Endothelial cell of umbilical vein (primary cell): Measurements from ENCODE around the gene EQTN. TPM values are rescaled to one million over a fixed set of nuclear protein-coding genes. Genes with fewer than 3 reads are reported as not detected.

ENCODE experiments used
- Bru-seq: library from RNA; stranded (reverse); fragments of 400-500 nt; gene quantifications from one replicate; lab custom pipeline; 2021; lab: Mats Ljungman, UMichigan
- BruChase-seq, 2 experiments: library from RNA; stranded (reverse); fragments of 400-500 nt; gene quantifications; one replicate each; lab custom pipeline; 2021; lab: Mats Ljungman, UMichigan
- BruUV-seq: library from RNA; stranded (reverse); fragments of 400-500 nt; replicated peaks from 2 replicates; lab custom pipeline; 2021; lab: Mats Ljungman, UMichigan
- CTCF ChIA-PET: fragments of 300-600, 350-600 bp; sonication (Branson Sonifier 250); formaldehyde crosslinking; loops from one replicate; lab custom pipeline; 2021; ENCODE audit warnings: antibody characterized with exemption, inconsistent platforms; lab: Charles Lee
- POLR2A ChIA-PET: fragments of 300-600, 350-600 bp; sonication (Branson Sonifier 250); formaldehyde crosslinking; loops from one replicate; lab custom pipeline; 2021; ENCODE audit warnings: antibody characterized with exemption, inconsistent platforms; lab: Charles Lee
- DNase-seq: peaks from one replicate; pipeline ENCODE4 v3.0.0-alpha.2; 2011; ENCODE audit warnings: low read depth, low spot score
- FAIRE-seq: peaks from 2 replicates; lab custom pipeline; 2011; peaks lifted over from hg19 to GRCh38; lab: Jason Lieb, UNC
- H2AFZ ChIP-seq: 2 replicates; pipeline ENCODE4 v1.6.0; 2012; ENCODE audit warnings: low read depth, low read length, control low read depth, inconsistent platforms
- H3K27ac ChIP-seq: 2 replicates; pipeline ENCODE4 v1.5.1; 2011; ENCODE audit warnings: low read depth, mild to moderate bottlenecking, control low read depth, low read length, moderate library complexity; ENCODE audit not compliant: insufficient read depth
- H3K27me3 ChIP-seq, 2 experiments: 2 replicates each; pipeline versions ENCODE4 v1.6.0 to v1.6.1; 2011; ENCODE audit warnings: low read length in 2 of 2, mixed read lengths in 1 of 2; ENCODE audit not compliant: control insufficient read depth in 2 of 2, insufficient read depth in 2 of 2
- H3K36me3 ChIP-seq, 2 experiments: 2 replicates in 1 of 2; 3 replicates in 1 of 2; pipeline ENCODE4 v1.5.1; 2011; ENCODE audit warnings: low read length in 2 of 2, mild to moderate bottlenecking in 1 of 2, moderate library complexity in 1 of 2; ENCODE audit not compliant: control insufficient read depth in 2 of 2, insufficient read depth in 2 of 2; ENCODE audit errors: extremely low read depth in 1 of 2
- H3K4me1 ChIP-seq: 3 replicates; pipeline ENCODE4 v1.5.1; 2011; ENCODE audit warnings: mild to moderate bottlenecking, low read length; ENCODE audit not compliant: control insufficient read depth, insufficient read depth; ENCODE audit errors: extremely low read depth
- H3K4me2 ChIP-seq: 2 replicates; pipeline ENCODE4 v1.6.1; 2011; ENCODE audit warnings: low read length, control low read depth, mixed read lengths; ENCODE audit not compliant: insufficient read depth
- H3K4me3 ChIP-seq, 3 experiments: fragments of 200-600 bp in 1 of 3; sonication (generic), shearing (Covaris generic) in 1 of 3; replicated peaks in 1 of 3; 2 replicates each; pipeline ENCODE4 v1.5.1; 2011 to 2016; ENCODE audit warnings: control low read depth in 3 of 3, low read length in 3 of 3, mild to moderate bottlenecking in 2 of 3, inconsistent platforms in 1 of 3, low read depth in 1 of 3, moderate library complexity in 1 of 3; ENCODE audit not compliant: insufficient read depth in 1 of 3
- H3K79me2 ChIP-seq: 2 replicates; pipeline ENCODE4 v1.6.0; 2012; ENCODE audit warnings: low read length, inconsistent platforms; ENCODE audit not compliant: control insufficient read depth, insufficient read depth
- H3K9ac ChIP-seq: replicated peaks from 2 replicates; pipeline ENCODE3; 2011; ENCODE audit warnings: low read length, control low read depth; ENCODE audit not compliant: insufficient read depth; ENCODE audit errors: extremely low read depth
- H3K9me1 ChIP-seq: replicated peaks from 3 replicates; pipeline ENCODE4 v1.6.0; 2011; ENCODE audit warnings: mild to moderate bottlenecking, low read length; ENCODE audit not compliant: control insufficient read depth, insufficient read depth; ENCODE audit errors: extremely low read depth
- H3K9me3 ChIP-seq: replicated peaks from 2 replicates; pipeline ENCODE4 v1.5.1; 2012; ENCODE audit warnings: low read length, inconsistent platforms; ENCODE audit not compliant: control insufficient read depth, insufficient read depth
- H4K20me1 ChIP-seq: replicated peaks from 2 replicates; pipeline ENCODE3; 2011; ENCODE audit warnings: mild to moderate bottlenecking, low read length; ENCODE audit not compliant: control insufficient read depth, insufficient read depth; ENCODE audit errors: extremely low read depth
- EZH2 ChIP-seq: IDR thresholded peaks from 2 replicates; pipeline ENCODE4 v1.6.1; 2012; ENCODE audit warnings: borderline replicate concordance, low read depth, mild to moderate bottlenecking, moderate library complexity, low read length, inconsistent platforms; ENCODE audit not compliant: severe bottlenecking
- FOS ChIP-seq: IDR thresholded peaks from 2 replicates; pipeline ENCODE4 v1.6.1; 2011; ENCODE audit warnings: mild to moderate bottlenecking, low read length, moderate library complexity, borderline replicate concordance; ENCODE audit not compliant: insufficient read depth
- GATA2 ChIP-seq: IDR thresholded peaks from 2 replicates; pipeline ENCODE4 v1.7.0; 2011; ENCODE audit warnings: low read depth, mild to moderate bottlenecking, moderate library complexity, mixed read lengths, low read length; ENCODE audit not compliant: insufficient read length, insufficient read depth
- JUN ChIP-seq: IDR thresholded peaks from 2 replicates; pipeline ENCODE4 v1.6.1; 2011; ENCODE audit warnings: borderline replicate concordance, low read depth; ENCODE audit not compliant: insufficient read length, insufficient read depth
- MYC ChIP-seq: IDR thresholded peaks from one replicate; pipeline ENCODE4 v1.6.1; 2011; ENCODE audit warnings: mild to moderate bottlenecking, low read depth, low read length
- POLR2A ChIP-seq: IDR thresholded peaks from 2 replicates; pipeline ENCODE4 v1.6.1; 2012; ENCODE audit warnings: low read depth, mild to moderate bottlenecking, control low read depth, low read length
- POLR2AphosphoS5 ChIP-seq: IDR thresholded peaks from 2 replicates; pipeline ENCODE4 v1.6.1; 2012; ENCODE audit warnings: low read depth, mild to moderate bottlenecking, control low read depth, low read length, moderate library complexity; ENCODE audit not compliant: insufficient read depth
- dilution Hi-C: fragments of 300-500 bp; cut with MboI; formaldehyde crosslinking; loops from one replicate; pipeline ENCODE4 v1.15.0; 2019; ENCODE audit warnings: low sequenced_read_pairs; ENCODE audit not compliant: extremely low pct_ligation_motif_present
- intact Hi-C: fragments of 100-400 bp; cut with micrococcal nuclease; formaldehyde crosslinking; loops from one replicate; pipeline ENCODE4 v1.10.0; 2022
- long read RNA-seq: library from polyadenylated mRNA; stranded (forward); transcript quantifications from one replicate; pipeline ENCODE4 v2.0.0, GENCODE V29; 2021
- polyA minus RNA-seq, 3 experiments: library from RNA; depleted of rRNA, polyadenylated mRNA; stranded (reverse); fragments of >200 nt; gene quantifications; 1 replicate in 1 of 3; 2 replicates in 2 of 3; pipeline ENCODE4 v1.2.3, GENCODE V29; 2011
- polyA plus RNA-seq, 4 experiments: library from polyadenylated mRNA; depleted of rRNA in 3 of 4; stranded (reverse) in 3 of 4; unstranded in 1 of 4; fragments of >200 nt; gene quantifications; 2 replicates each; pipeline versions ENCODE4 v1.2.1 to v1.2.3, GENCODE V29; 2011 to 2012; ENCODE audit warnings: missing spikeins in 1 of 4
- total RNA-seq: library from RNA; stranded (reverse); gene quantifications from 2 replicates; pipeline ENCODE4 v1.2.3, GENCODE V29; 2021
- TF ChIP-seq, protein P1 (sequence below), 2 donors: IDR thresholded peaks; 1 replicate in 1 of 2; 2 replicates in 1 of 2; pipeline ENCODE4 v1.5.1; 2011; ENCODE audit warnings: low read length in 2 of 2, mild to moderate bottlenecking in 2 of 2, moderate library complexity in 2 of 2, control low read depth in 1 of 2, inconsistent platforms in 1 of 2, low read depth in 1 of 2; ENCODE audit not compliant: insufficient read depth in 1 of 2; ENCODE audit errors: extremely low read depth in 1 of 2
- TF ChIP-seq, protein P2 (sequence below): IDR thresholded peaks from 2 replicates; pipeline ENCODE4 v1.6.1; 2011; ENCODE audit not compliant: insufficient read depth, insufficient read length

EQTN gene
- total RNA-seq (not detected in 2 replicates), polyA plus RNA-seq (not detected in 2 replicates), polyA minus RNA-seq (not detected in 2 replicates), Bru-seq, nascent RNA (not detected), BruChase-seq, experiment 1, labeled RNA remaining after a 6-hour chase (percentile 4 among the genes with signal in this experiment), BruChase-seq, experiment 2, labeled RNA remaining after a 2-hour chase (percentile 13 among the genes with signal in this experiment)
- not detected in 2 replicates for polyA plus RNA-seq (2011; cell fraction: cytosol; rRNA removed)
- polyA plus RNA-seq (2011; cell fraction: nucleus; rRNA removed): not detected in 2 replicates
- polyA plus RNA-seq (2012): not detected in 2 replicates
- polyA minus RNA-seq (2011; cell fraction: cytosol; rRNA and poly(A)+ RNA removed): not detected
- not detected in 2 replicates for polyA minus RNA-seq (2011; cell fraction: nucleus; rRNA and poly(A)+ RNA removed)
- long read RNA-seq: 0 reads

DNA sequence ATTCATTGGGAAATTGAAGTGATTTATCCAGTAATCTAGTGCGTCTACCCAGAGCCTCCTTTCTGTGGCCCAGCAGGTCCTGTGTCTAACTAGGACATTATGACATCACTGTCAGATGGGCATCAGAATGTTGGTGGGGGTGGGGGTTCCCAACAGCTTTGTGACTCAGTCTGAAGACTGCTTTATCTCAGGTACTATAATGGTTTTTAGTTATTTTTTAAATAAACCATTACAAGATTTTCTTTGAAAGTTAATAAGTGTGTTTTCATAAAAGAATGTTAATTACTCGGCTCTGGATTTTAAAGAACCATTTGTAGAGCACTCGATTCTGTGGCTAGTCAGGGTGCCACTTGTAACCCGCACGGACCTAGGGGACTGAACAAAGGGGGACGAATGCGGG is at the start of gene EQTN:
EQTN (minus strand) TSS at position 101 of the 400 bp plus-strand sequence; CDS start at position 6, 95 bp downstream.
- intact Hi-C loops (no loop called here), dilution Hi-C loops (no loop called here)
- H3K27me3 ChIP-seq: peaks cover 3% of the 10 kb centered on the region in 2 experiments
- H3K4me2 ChIP-seq: no peak within 1 kb of the TSS
- TF ChIP-seq JUN: no peak
- no peak for TF ChIP-seq MYC
- no peak for TF ChIP-seq GATA2
- TF ChIP-seq, protein P1, sequence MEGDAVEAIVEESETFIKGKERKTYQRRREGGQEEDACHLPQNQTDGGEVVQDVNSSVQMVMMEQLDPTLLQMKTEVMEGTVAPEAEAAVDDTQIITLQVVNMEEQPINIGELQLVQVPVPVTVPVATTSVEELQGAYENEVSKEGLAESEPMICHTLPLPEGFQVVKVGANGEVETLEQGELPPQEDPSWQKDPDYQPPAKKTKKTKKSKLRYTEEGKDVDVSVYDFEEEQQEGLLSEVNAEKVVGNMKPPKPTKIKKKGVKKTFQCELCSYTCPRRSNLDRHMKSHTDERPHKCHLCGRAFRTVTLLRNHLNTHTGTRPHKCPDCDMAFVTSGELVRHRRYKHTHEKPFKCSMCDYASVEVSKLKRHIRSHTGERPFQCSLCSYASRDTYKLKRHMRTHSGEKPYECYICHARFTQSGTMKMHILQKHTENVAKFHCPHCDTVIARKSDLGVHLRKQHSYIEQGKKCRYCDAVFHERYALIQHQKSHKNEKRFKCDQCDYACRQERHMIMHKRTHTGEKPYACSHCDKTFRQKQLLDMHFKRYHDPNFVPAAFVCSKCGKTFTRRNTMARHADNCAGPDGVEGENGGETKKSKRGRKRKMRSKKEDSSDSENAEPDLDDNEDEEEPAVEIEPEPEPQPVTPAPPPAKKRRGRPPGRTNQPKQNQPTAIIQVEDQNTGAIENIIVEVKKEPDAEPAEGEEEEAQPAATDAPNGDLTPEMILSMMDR (IDR thresholded peaks at IDR 0.05; ENCODE audit: extremely low read depth in 1 of 2, insufficient read depth in 1 of 2, low read depth in 1 of 2, low read length in 2 of 2): no peak
- TF ChIP-seq POLR2AphosphoS5: no peak
- no peak for TF ChIP-seq EZH2
- no peak for TF ChIP-seq FOS
- TF ChIP-seq POLR2A: no peak
- TF ChIP-seq, protein P2, sequence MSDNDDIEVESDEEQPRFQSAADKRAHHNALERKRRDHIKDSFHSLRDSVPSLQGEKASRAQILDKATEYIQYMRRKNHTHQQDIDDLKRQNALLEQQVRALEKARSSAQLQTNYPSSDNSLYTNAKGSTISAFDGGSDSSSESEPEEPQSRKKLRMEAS: no peak
- H4K20me1 ChIP-seq: no peaks in the 10 kb centered on the region
- H3K27ac ChIP-seq: no peak within 1 kb of the TSS
- H3K36me3 ChIP-seq: no peaks in the 10 kb centered on the region
- no peaks in the 10 kb centered on the region for H3K9me3 ChIP-seq
- POLR2A ChIA-PET: no interaction called here
- DNase-seq: no peak
- no peak for FAIRE-seq
- H3K9me1 ChIP-seq: no peaks in the 10 kb centered on the region
- no peaks in the 10 kb centered on the region for H3K4me1 ChIP-seq
- no peaks in the 10 kb centered on the region for H3K79me2 ChIP-seq
- CTCF ChIA-PET: interaction anchor here (0.6 kb wide), 1 partner anchor 286 kb away, joined by 3 read pairs; no protein-coding TSS in a partner anchor
- no peak within 1 kb of the TSS for H2AFZ ChIP-seq
- no peak within 1 kb of the TSS for H3K9ac ChIP-seq
- no peak within 1 kb of the TSS for H3K4me3 ChIP-seq
- BruUV-seq: no TSS peak
